ENCODE results near the gene RIC1. TPM values are rescaled to one million over a fixed set of nuclear protein-coding genes. Genes with fewer than 3 reads are reported as not detected.
"Not testable (repeated sequence)": the region's sequence is repeated elsewhere in the genome, so short reads cannot be mapped to it uniquely, and the experiment has no call there.

The RIC1 gene
- total and polyA plus RNA-seq, 2 of the 8 experiments (the other 6 are each of a cell fraction or from before 2014, with no cell fraction given), result 10.7 to 24.5 TPM

DNA sequence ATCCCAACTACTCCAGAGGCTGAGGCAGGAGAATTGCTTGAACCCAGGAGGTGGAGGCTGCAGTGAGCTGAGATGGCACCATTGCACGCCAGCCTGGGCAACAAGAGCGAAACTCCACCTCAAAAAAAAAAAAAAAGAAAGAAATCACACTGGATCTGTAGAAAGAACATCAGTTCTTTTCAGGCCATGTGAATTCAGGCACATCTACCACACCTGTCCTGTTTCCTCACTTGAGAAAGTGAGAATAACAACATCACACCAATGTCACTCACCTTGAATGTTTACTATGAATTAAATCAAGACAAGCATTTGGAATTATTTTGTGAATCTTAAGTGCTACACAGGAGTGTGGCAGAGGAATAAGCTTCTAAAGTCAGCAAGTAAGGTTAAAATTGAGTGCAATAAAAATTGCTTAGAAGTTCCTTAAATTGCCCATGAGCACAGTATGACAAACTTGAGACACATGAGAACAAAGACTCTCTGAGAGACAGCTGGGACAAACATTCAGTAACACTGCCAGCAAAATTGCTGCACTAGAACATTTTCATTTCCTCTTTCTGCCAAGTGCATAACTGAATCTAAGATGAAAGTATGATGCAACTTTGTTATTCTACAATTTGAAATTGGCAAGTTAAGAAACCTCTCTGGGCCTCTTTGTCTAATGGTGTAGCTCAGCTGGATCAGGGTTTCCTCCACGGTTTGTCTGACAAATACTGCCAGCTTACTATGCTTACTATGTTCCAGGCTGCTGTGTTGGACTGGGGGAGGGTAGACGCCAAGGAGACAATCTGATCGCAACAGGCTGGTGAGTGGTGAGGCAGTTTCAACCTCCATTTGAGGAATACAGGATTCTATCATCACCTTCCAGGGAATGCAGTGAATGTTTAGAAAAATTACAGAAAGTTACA, 1.9 kb upstream of the RIC1 start (continued):
- TF ChIP-seq CBX5 (IDR thresholded peaks at IDR 0.05; ENCODE audit: low read depth, low read length) (no peak), GTF2F1 (IDR thresholded peaks at IDR 0.05; ENCODE audit: borderline replicate concordance, low read depth, low read length) (no peak), CREB1 (IDR thresholded peaks at IDR 0.05) (no peak), HDAC6 (IDR thresholded peaks at IDR 0.05; ENCODE audit: low read depth, low read length) (no peak), BCL11A (IDR thresholded peaks at IDR 0.05; ENCODE audit: low read depth in 2 of 2, low read length in 2 of 2) (no peak), YY1 (IDR thresholded peaks at IDR 0.05; ENCODE audit: low read depth, low read length) (no peak), CEBPB (IDR thresholded peaks at IDR 0.05; ENCODE audit: low read depth, low read length) (no peak), GABPA (IDR thresholded peaks at IDR 0.05; ENCODE audit: borderline replicate concordance, insufficient read depth, low read length) (no peak)

DNA sequence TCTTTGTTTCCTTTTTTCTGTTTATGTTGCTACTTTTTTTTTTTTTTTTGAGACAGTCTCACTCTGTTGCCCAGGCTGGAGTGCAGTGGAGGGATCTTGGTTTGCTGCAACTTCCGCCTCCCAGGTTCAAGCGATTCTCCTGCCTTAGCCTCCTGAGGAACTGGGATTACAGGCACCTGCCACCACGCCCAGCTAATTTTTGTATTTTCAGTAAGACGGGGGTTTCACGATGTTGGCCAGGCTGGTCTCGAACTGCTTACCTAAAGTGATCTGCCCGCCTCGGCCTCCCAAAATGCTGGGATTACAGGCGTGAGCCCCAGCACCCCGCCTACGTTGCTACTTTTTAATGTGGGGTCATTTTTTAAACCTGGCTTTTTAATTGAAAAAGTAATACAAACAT, 1.2 kb upstream of the RIC1 start:
- H3K18ac ChIP-seq (ENCODE audit: extremely low read depth, low read length); H4K91ac ChIP-seq (replicated peaks; ENCODE audit: insufficient read length, low read length); H2BK12ac ChIP-seq (ENCODE audit: low read depth, low read length); H2AK5ac ChIP-seq (ENCODE audit: low read depth, low read length); H3K14ac ChIP-seq (ENCODE audit: insufficient read length); FAIRE-seq; DNase-seq (ENCODE audit: low read depth in 1 of 2, low spot score in 2 of 2); H3K23ac ChIP-seq (ENCODE audit: insufficient read length); H3K56ac ChIP-seq (replicated peaks; ENCODE audit: insufficient read length, low read depth, low read length); H3K4ac ChIP-seq (replicated peaks; ENCODE audit: insufficient read length, low read depth, low read length); H3K27me3 ChIP-seq (replicated peaks in 1 of 4; ENCODE audit: control insufficient read depth in 3 of 4, extremely low read depth in 1 of 4, insufficient read depth in 3 of 4, low read length in 3 of 4); H4K5ac ChIP-seq (ENCODE audit: insufficient read length, low read depth, low read length); H4K20me1 ChIP-seq (replicated peaks in 1 of 2; ENCODE audit: control insufficient read depth in 1 of 2, insufficient read depth in 2 of 2, low read length in 2 of 2); H3K9me3 ChIP-seq (ENCODE audit: insufficient read depth in 2 of 2, low read depth in 1 of 2, low read length in 1 of 2); H2BK120ac ChIP-seq (replicated peaks; ENCODE audit: low read depth, low read length); H2BK5ac ChIP-seq (ENCODE audit: low read depth, low read length); H3K4me1 ChIP-seq (replicated peaks in 1 of 4; ENCODE audit: control insufficient read depth in 3 of 4, insufficient read depth in 4 of 4, low read length in 3 of 4); H2AFZ ChIP-seq (ENCODE audit: low read length); H3K27ac ChIP-seq (ENCODE audit: low read depth, low read length); H2BK15ac ChIP-seq (ENCODE audit: low read length); H3K79me1 ChIP-seq (ENCODE audit: low read depth, low read length); H4K8ac ChIP-seq (ENCODE audit: extremely low read depth, insufficient read depth, low read length); H3K36me3 ChIP-seq (ENCODE audit: control insufficient read depth in 2 of 4, insufficient read depth in 4 of 4, low read length in 3 of 4); H2BK20ac ChIP-seq (ENCODE audit: low read length); H3K23me2 ChIP-seq (ENCODE audit: low read depth, low read length); H3K9ac ChIP-seq (replicated peaks in 1 of 4; ENCODE audit: extremely low read depth in 1 of 4, low read depth in 3 of 4, low read length in 3 of 4): not testable (repeated sequence)
- WGBS, 2 experiments (ENCODE audit: extremely low coverage in 1 of 2, insufficient coverage in 1 of 2, insufficient read length in 1 of 2, insufficient replicate concordance in 2 of 2, low coverage in 1 of 2, low lambda C conversion rate in 2 of 2, missing lambda C conversion rate in 1 of 2), result 89% methylated on average over 11 of the region's 11 CpGs; no CpG with 5 or more reads in 1 of the 2 experiments
- H3K4me3 ChIP-seq (ENCODE audit: extremely low read depth in 1 of 4, insufficient read depth in 2 of 4, low read depth in 3 of 4, low read length in 4 of 4), result peak overlapping the region; percentile 70 to 89 (median 75); a peak in 6 of 8 replicates
- ChIA-PET POLR2A (ENCODE audit: partially characterized antibody) (interaction anchor here (1.1 kb wide), 1 partner anchor 143 kb away, joined by 3 read pairs; no protein-coding TSS in a partner anchor), CTCF (ENCODE audit: partially characterized antibody) (interaction anchor here (0.8 to 1.3 kb wide), 2 partner anchors 87 to 100 kb away, joined by 3 read pairs; no protein-coding TSS in a partner anchor)
- H3K4me2 ChIP-seq (ENCODE audit: insufficient read depth in 1 of 2, low read depth in 2 of 2, low read length in 2 of 2), result peak overlapping the region; percentile 80 to 86
- H3K79me2 ChIP-seq (ENCODE audit: control insufficient read depth in 1 of 2, insufficient read depth in 2 of 2, low read length in 2 of 2), result peaks cover 0 to 29% of the 10 kb centered on the region in 2 experiments; a peak in 2 of 4 replicates
